Measurements from ENCODE around the gene C17orf67. TPM values are rescaled to one million over a fixed set of nuclear protein-coding genes. Genes with fewer than 3 reads are reported as not detected.

The C17orf67 gene
- total and polyA plus RNA-seq, 10 of the 15 experiments (the other 5 are each of a cell fraction or from before 2014, with no cell fraction given), result 0.24 to 3.3 (median 0.89) TPM

GRCh38 chr17:56833057-56833808 is 487 bp downstream of the C17orf67 start (continued):
- TF ChIP-seq ZBTB4 (CRISPR knock-in tag; IDR thresholded peaks at IDR 0.05), result no peak
- no peak for TF ChIP-seq EZH2 (IDR thresholded peaks at IDR 0.05; ENCODE audit: borderline replicate concordance, control insufficient read depth, low read depth, low read length)
- TF ChIP-seq ZBED1 (IDR thresholded peaks at IDR 0.05; ENCODE audit: borderline replicate concordance), result no peak
- no peak for TF ChIP-seq MLLT1 (IDR thresholded peaks at IDR 0.05)
- no peak for TF ChIP-seq SIN3A (IDR thresholded peaks at IDR 0.05; ENCODE audit: low read depth, low read length)
- TF ChIP-seq IRF3 (IDR thresholded peaks at IDR 0.05), result no peak
- peak; percentile 56; the same call in 1 of the 2 replicates for TF ChIP-seq SMARCA5 (IDR thresholded peaks at IDR 0.05)
- TF ChIP-seq, protein P1, sequence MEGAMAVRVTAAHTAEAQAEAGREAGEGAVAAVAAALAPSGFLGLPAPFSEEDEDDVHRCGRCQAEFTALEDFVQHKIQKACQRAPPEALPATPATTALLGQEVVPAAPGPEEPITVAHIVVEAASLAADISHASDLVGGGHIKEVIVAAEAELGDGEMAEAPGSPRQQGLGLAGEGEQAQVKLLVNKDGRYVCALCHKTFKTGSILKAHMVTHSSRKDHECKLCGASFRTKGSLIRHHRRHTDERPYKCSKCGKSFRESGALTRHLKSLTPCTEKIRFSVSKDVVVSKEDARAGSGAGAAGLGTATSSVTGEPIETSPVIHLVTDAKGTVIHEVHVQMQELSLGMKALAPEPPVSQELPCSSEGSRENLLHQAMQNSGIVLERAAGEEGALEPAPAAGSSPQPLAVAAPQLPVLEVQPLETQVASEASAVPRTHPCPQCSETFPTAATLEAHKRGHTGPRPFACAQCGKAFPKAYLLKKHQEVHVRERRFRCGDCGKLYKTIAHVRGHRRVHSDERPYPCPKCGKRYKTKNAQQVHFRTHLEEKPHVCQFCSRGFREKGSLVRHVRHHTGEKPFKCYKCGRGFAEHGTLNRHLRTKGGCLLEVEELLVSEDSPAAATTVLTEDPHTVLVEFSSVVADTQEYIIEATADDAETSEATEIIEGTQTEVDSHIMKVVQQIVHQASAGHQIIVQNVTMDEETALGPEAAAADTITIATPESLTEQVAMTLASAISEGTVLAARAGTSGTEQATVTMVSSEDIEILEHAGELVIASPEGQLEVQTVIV (IDR thresholded peaks at IDR 0.05; ENCODE audit: borderline replicate concordance, partially characterized antibody), result no peak
- TF ChIP-seq NFXL1 (IDR thresholded peaks at IDR 0.05; ENCODE audit: borderline replicate concordance), result peak; percentile 12; the same call in 1 of the 2 replicates
- TF ChIP-seq NFYA (IDR thresholded peaks at IDR 0.05; ENCODE audit: borderline replicate concordance, low read depth, low read length), result no peak
- TF ChIP-seq PML (IDR thresholded peaks at IDR 0.05; ENCODE audit: low read length), result no peak
- TF ChIP-seq CHD2 (IDR thresholded peaks at IDR 0.05; ENCODE audit: borderline replicate concordance, low read depth, low read length), result no peak
- no peak for TF ChIP-seq EP300 (IDR thresholded peaks at IDR 0.05; ENCODE audit: borderline replicate concordance in 1 of 2, control insufficient read depth in 1 of 2, low read depth in 2 of 2, low read length in 2 of 2)
- TF ChIP-seq CBFB (IDR thresholded peaks at IDR 0.05; ENCODE audit: low read depth), result no peak
- TF ChIP-seq NBN (IDR thresholded peaks at IDR 0.05), result no peak
- TF ChIP-seq POLR2AphosphoS2 (IDR thresholded peaks at IDR 0.05; ENCODE audit: low read depth, low read length), result no peak
- no peak for TF ChIP-seq ZBTB11 (CRISPR knock-in tag; IDR thresholded peaks at IDR 0.05)
- TF ChIP-seq SMAD5 (IDR thresholded peaks at IDR 0.05; ENCODE audit: low read depth), result no peak
